HG03521 (cell line): ENCODE measurements around the gene NPNT.

ENCODE experiments used
- ATAC-seq: cut with Tn5 transposase; IDR thresholded peaks from one replicate; pipeline ENCODE4 v1.9.1; 2021; ENCODE audit warnings: mild to moderate bottlenecking, moderate library complexity; ENCODE audit not compliant: unreplicated experiment

Gene NPNT

DNA sequence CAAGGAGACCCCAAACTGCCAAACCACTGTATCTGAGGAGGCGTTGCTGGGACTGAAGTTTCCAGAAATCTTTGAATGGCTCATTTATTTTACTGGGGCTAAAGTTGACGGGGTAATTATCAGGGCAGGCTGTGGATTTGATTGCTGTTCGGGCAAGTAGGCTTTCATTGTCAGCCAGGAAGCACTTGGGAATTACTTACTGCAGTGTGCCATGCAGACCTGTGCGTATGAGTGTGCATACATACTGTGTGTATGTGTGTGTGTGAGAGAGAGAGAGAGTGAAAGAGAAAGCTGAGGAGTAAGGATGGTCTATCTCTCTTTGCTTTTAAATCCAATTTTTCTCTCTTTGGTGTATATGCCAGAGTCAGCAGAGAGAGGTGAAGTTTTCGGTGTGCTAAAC, 122.7 kb downstream of the NPNT start:
- ATAC-seq = no peak

DNA sequence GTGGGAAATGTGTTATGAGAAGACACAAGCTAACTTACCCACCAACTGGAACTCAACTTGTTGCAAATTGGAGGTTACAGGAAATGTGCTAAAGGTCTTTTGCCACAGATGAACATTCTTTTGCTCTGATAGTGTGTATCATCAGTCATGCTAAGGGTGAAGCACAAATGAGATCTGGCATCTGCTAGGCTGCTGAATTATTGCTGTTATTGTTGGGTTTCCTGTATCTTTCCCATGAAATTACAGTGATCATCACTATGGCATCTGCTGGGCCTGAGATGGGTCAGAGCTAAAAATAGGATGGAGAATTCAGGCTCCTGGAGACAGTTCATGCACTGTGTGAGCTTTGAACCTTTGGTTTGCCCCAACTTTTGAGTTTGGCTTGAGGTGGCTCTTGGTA, 124.5 kb downstream of the NPNT start:
- no peak for ATAC-seq
